DOHH2 (cell line): ENCODE data around the gene TRIM47.

ENCODE experiments used
- H3F3A ChIP-seq: fragments of 200-600 bp; sonication (generic), shearing (Covaris generic); 2 replicates; pipeline ENCODE4 v1.6.0; 2016; ENCODE audit warnings: antibody characterized with exemption, mild to moderate bottlenecking; ENCODE audit not compliant: control insufficient read depth, insufficient read depth
- H3K27ac ChIP-seq: fragments of 200-600 bp; sonication (generic); 2 replicates; pipeline ENCODE4 v1.5.1; 2014; ENCODE audit warnings: low read depth, mild to moderate bottlenecking, low read length, moderate library complexity
- H3K27me3 ChIP-seq: fragments of 200-600 bp; sonication (generic); 2 replicates; pipeline ENCODE4 v1.6.1; 2014; ENCODE audit warnings: mild to moderate bottlenecking, low read length, mixed read lengths; ENCODE audit not compliant: control insufficient read depth
- H3K36me3 ChIP-seq: fragments of 200-600 bp; sonication (generic); 2 replicates; pipeline ENCODE4 v1.6.1; 2014; ENCODE audit warnings: mild to moderate bottlenecking, low read length, moderate library complexity, mixed read lengths; ENCODE audit not compliant: control insufficient read depth
- H3K4me1 ChIP-seq: fragments of 200-600 bp; sonication (generic); 2 replicates; pipeline ENCODE4 v1.6.1; 2014; ENCODE audit warnings: mild to moderate bottlenecking, low read length, mixed read lengths; ENCODE audit not compliant: control insufficient read depth
- H3K4me2 ChIP-seq: fragments of 200-600 bp; sonication (generic); 2 replicates; pipeline ENCODE4 v1.6.0; 2014; ENCODE audit warnings: mild to moderate bottlenecking, low read length, moderate library complexity
- H3K4me3 ChIP-seq: fragments of 200-600 bp; sonication (generic); 2 replicates; pipeline ENCODE4 v1.5.1; 2014; ENCODE audit warnings: mild to moderate bottlenecking, low read length, mixed read lengths
- H3K79me2 ChIP-seq: fragments of 200-600 bp; sonication (generic); 2 replicates; pipeline ENCODE4 v1.6.1; 2014; ENCODE audit warnings: mild to moderate bottlenecking, low read length, mixed read lengths; ENCODE audit not compliant: control insufficient read depth
- H3K9me2 ChIP-seq: fragments of 200-600 bp; sonication (generic); replicated peaks from 2 replicates; pipeline ENCODE4 v1.6.1; 2014; ENCODE audit warnings: mild to moderate bottlenecking, low read length, mixed read lengths; ENCODE audit not compliant: control insufficient read depth
- H3K9me3 ChIP-seq: fragments of 200-600 bp; sonication (generic); 2 replicates; pipeline ENCODE4 v1.6.1; 2014; ENCODE audit warnings: antibody characterized with exemption, low read length, mixed read lengths; ENCODE audit not compliant: control insufficient read depth, insufficient read depth
- H4K20me1 ChIP-seq: fragments of 200-600 bp; sonication (generic); 2 replicates; pipeline ENCODE4 v1.6.0; 2014; ENCODE audit warnings: low read depth, mild to moderate bottlenecking, antibody characterized with exemption, low read length, moderate library complexity; ENCODE audit not compliant: control insufficient read depth, insufficient read depth
- CTCF ChIP-seq: fragments of 200-600 bp; sonication (generic); IDR thresholded peaks from one replicate; pipeline ENCODE4 v1.5.1; 2014; ENCODE audit warnings: antibody characterized with exemption, mild to moderate bottlenecking, low read depth, low read length; ENCODE audit not compliant: poor library complexity, severe bottlenecking
- EZH2phosphoT487 ChIP-seq: fragments of 200-600 bp; sonication (generic); IDR thresholded peaks from 2 replicates; pipeline ENCODE4 v1.6.1; 2017; ENCODE audit warnings: borderline replicate concordance, mild to moderate bottlenecking, antibody characterized with exemption, low read length, moderate library complexity, mixed read lengths

TRIM47 gene

GRCh38 chr17:75922173-75922961, 44.0 kb upstream of the TRIM47 start:
- H3F3A ChIP-seq, result no peaks in the 10 kb centered on the region
- no peak overlapping the region for H3K4me2 ChIP-seq
- H3K79me2 ChIP-seq, result no peaks in the 10 kb centered on the region
- no peaks in the 10 kb centered on the region for H3K9me2 ChIP-seq
- H3K27ac ChIP-seq, result no peak overlapping the region
- H3K27me3 ChIP-seq, result no peaks in the 10 kb centered on the region
- peaks cover 5% of the 10 kb centered on the region for H3K36me3 ChIP-seq
- no peaks in the 10 kb centered on the region; the same call in 1 of the 2 replicates for H3K4me1 ChIP-seq
- no peak overlapping the region for H3K4me3 ChIP-seq
- TF ChIP-seq EZH2phosphoT487 (no peak), CTCF (no peak)
- no peaks in the 10 kb centered on the region for H3K9me3 ChIP-seq
- H4K20me1 ChIP-seq, result no peaks in the 10 kb centered on the region

- Histone ChIP-seq H3K4me2 (no peak overlapping the region), H4K20me1 (no peaks in the 10 kb centered on the region)
These were observed 43.2 kb upstream of the TRIM47 start for GRCh38 chr17:75921596-75921995.

GRCh38 chr17:75920045-75920560, 41.7 kb upstream of the TRIM47 start:
- H3K36me3 ChIP-seq, result no peaks in the 10 kb centered on the region; the same call in 1 of the 2 replicates
- H3K4me2 ChIP-seq, result no peak overlapping the region
- no peaks in the 10 kb centered on the region for H3K4me1 ChIP-seq
- TF ChIP-seq CTCF (no peak), EZH2phosphoT487 (no peak)
- H3K27ac ChIP-seq, result no peak overlapping the region
- H3K4me3 ChIP-seq, result no peak overlapping the region
- H3F3A ChIP-seq, result no peaks in the 10 kb centered on the region
- H4K20me1 ChIP-seq, result no peaks in the 10 kb centered on the region
- H3K9me2 ChIP-seq, result no peaks in the 10 kb centered on the region
- no peaks in the 10 kb centered on the region for H3K79me2 ChIP-seq
- H3K27me3 ChIP-seq, result no peaks in the 10 kb centered on the region
- H3K9me3 ChIP-seq, result no peaks in the 10 kb centered on the region

More at GRCh38 chr17:75921596-75921995, 43.2 kb upstream of the TRIM47 start:
- H3K36me3 ChIP-seq, result no peaks in the 10 kb centered on the region; the same call in 1 of the 2 replicates
- no peak overlapping the region for H3K4me3 ChIP-seq
- H3K79me2 ChIP-seq, result no peaks in the 10 kb centered on the region
- H3K9me3 ChIP-seq, result no peaks in the 10 kb centered on the region
- TF ChIP-seq EZH2phosphoT487, result no peak
- no peak for TF ChIP-seq CTCF
- no peaks in the 10 kb centered on the region for H3F3A ChIP-seq
- H3K27ac ChIP-seq, result no peak overlapping the region
- H3K27me3 ChIP-seq, result no peaks in the 10 kb centered on the region
- H3K9me2 ChIP-seq, result no peaks in the 10 kb centered on the region
- H3K4me1 ChIP-seq, result no peaks in the 10 kb centered on the region
